ENCODE results near the gene PANX3. TPM values are rescaled to one million over a fixed set of nuclear protein-coding genes. Genes with fewer than 3 reads are reported as not detected.

The PANX3 gene
- total and polyA plus RNA-seq, 9 of the 15 experiments (the other 6 are each of a cell fraction or from before 2014, with no cell fraction given): 0.09 to 0.69 (median 0.39) TPM

DNA sequence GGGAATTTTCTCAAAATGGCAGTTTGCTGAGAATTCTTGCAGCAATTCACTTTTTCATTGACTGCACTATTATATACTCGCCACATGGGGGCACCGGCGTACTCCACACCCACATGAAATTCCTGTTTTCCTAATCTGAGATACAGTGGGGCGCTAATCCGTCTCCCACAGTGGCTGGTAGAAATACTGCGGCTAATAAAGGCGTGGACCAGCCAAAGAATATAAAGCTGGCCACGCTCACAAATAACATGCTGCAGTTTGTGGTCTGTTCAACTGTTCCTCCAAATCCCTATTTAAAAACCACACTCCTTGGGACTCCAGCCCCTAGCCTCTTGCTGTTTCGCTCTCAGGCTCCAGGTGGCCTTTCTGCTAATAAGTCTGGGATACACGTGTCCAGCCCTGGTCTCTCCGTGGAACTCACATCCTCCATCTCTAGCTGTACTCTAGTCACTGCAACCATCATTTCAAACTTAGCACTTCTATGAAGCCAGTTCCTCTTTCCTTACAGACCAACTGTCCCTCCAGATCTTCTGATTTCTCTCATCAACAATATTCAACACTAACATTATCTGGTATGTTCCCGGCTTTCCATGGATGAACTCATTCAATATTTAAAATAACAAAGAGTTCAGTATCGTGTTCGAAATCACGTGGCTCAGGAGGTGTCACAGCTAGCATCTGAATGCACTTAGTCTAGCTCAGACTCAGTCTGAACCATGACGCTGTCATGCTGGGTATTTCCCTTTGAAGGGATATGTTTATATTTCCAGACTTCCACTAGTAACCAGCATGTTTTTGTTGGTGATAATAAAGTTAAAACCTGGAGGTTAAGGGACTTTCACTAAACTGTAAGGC lies 33.4 kb downstream of the PANX3 start (continued):
- TF ChIP-seq SMC3 (conservative IDR thresholded peaks at IDR 0.05; ENCODE audit: insufficient read depth, low read depth, low read length) (peak; percentile 66), JUN (IDR thresholded peaks at IDR 0.05; ENCODE audit: borderline replicate concordance, low read depth, low read length) (no peak), JUN (CRISPR knock-in tag; IDR thresholded peaks at IDR 0.05; ENCODE audit: borderline replicate concordance) (no peak), YY1 (IDR thresholded peaks at IDR 0.05; ENCODE audit: borderline replicate concordance in 1 of 3, control insufficient read depth in 1 of 3, extremely low read depth in 1 of 3, insufficient read depth in 3 of 3, insufficient read length in 1 of 3, insufficient replicate concordance in 2 of 3, low read depth in 1 of 3, low read length in 2 of 3) (peak in 1 of 3 experiments; percentile 78), CREB1 (IDR thresholded peaks at IDR 0.05) (no peak), CREB1 (CRISPR knock-in tag; IDR thresholded peaks at IDR 0.05) (0 out of 2 replicates have a peak, but pooled peaks have one; percentile 21), ZNF134 (CRISPR knock-in tag; conservative IDR thresholded peaks at IDR 0.05) (0 out of 2 replicates have a peak, but pooled peaks have one; percentile 22), CC2D1A (IDR thresholded peaks at IDR 0.05) (peak; percentile 59)
- TF ChIP-seq, protein P1, sequence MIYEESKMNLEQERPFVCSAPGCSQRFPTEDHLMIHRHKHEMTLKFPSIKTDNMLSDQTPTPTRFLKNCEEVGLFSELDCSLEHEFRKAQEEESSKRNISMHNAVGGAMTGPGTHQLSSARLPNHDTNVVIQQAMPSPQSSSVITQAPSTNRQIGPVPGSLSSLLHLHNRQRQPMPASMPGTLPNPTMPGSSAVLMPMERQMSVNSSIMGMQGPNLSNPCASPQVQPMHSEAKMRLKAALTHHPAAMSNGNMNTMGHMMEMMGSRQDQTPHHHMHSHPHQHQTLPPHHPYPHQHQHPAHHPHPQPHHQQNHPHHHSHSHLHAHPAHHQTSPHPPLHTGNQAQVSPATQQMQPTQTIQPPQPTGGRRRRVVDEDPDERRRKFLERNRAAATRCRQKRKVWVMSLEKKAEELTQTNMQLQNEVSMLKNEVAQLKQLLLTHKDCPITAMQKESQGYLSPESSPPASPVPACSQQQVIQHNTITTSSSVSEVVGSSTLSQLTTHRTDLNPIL (CRISPR knock-in tag; IDR thresholded peaks at IDR 0.05): no peak
- TF ChIP-seq, protein P2, sequence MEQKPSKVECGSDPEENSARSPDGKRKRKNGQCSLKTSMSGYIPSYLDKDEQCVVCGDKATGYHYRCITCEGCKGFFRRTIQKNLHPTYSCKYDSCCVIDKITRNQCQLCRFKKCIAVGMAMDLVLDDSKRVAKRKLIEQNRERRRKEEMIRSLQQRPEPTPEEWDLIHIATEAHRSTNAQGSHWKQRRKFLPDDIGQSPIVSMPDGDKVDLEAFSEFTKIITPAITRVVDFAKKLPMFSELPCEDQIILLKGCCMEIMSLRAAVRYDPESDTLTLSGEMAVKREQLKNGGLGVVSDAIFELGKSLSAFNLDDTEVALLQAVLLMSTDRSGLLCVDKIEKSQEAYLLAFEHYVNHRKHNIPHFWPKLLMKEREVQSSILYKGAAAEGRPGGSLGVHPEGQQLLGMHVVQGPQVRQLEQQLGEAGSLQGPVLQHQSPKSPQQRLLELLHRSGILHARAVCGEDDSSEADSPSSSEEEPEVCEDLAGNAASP (IDR thresholded peaks at IDR 0.05): no peak
- TF ChIP-seq, protein P3, sequence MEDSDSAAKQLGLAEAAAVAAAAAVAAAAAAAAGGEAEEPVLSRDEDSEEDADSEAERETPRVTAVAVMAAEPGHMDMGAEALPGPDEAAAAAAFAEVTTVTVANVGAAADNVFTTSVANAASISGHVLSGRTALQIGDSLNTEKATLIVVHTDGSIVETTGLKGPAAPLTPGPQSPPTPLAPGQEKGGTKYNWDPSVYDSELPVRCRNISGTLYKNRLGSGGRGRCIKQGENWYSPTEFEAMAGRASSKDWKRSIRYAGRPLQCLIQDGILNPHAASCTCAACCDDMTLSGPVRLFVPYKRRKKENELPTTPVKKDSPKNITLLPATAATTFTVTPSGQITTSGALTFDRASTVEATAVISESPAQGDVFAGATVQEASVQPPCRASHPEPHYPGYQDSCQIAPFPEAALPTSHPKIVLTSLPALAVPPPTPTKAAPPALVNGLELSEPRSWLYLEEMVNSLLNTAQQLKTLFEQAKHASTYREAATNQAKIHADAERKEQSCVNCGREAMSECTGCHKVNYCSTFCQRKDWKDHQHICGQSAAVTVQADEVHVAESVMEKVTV (CRISPR knock-in tag; IDR thresholded peaks at IDR 0.05): peak; percentile 78

Data from K562 (cell line).